MM.1S (cell line): Measurements from ENCODE around the gene B4GALT7.

Source experiments
- DNase-seq: peaks from one replicate; pipeline ENCODE4 v3.0.0-alpha.2; 2015
- H2AFZ ChIP-seq: fragments of 300-600 bp; sonication (generic); 2 replicates; pipeline ENCODE4 v1.6.0; 2016; ENCODE audit warnings: antibody characterized with exemption, low read length
- H3F3A ChIP-seq: fragments of 300-600 bp; sonication (generic); 2 replicates; pipeline ENCODE4 v1.6.1; 2016; ENCODE audit warnings: mild to moderate bottlenecking, antibody characterized with exemption, low read length, moderate library complexity, mixed read lengths; ENCODE audit not compliant: insufficient read depth
- H3K27ac ChIP-seq: fragments of 300-600 bp; sonication (generic); 2 replicates; pipeline ENCODE4 v1.5.1; 2016; ENCODE audit warnings: mild to moderate bottlenecking, low read length
- H3K27me3 ChIP-seq: fragments of 300-600 bp; sonication (generic); replicated peaks from 2 replicates; pipeline ENCODE4 v1.6.0; 2016; ENCODE audit warnings: low read length; ENCODE audit not compliant: insufficient read depth
- H3K36me3 ChIP-seq: fragments of 300-600 bp; sonication (generic); replicated peaks from 2 replicates; pipeline ENCODE4 v1.6.1; 2016; ENCODE audit warnings: mild to moderate bottlenecking, low read length, mixed read lengths; ENCODE audit not compliant: insufficient read depth
- H3K4me1 ChIP-seq: fragments of 300-600 bp; sonication (generic); 2 replicates; pipeline ENCODE4 v1.6.1; 2016; ENCODE audit warnings: low read length, mixed read lengths
- H3K4me2 ChIP-seq: fragments of 300-600 bp; sonication (generic); 2 replicates; pipeline ENCODE4 v1.6.0; 2016; ENCODE audit warnings: low read depth, low read length
- H3K4me3 ChIP-seq: fragments of 300-600 bp; sonication (generic); 2 replicates; pipeline ENCODE4 v1.5.1; 2016; ENCODE audit warnings: low read length, mixed read lengths
- H3K79me2 ChIP-seq: fragments of 300-600 bp; sonication (generic); 2 replicates; pipeline ENCODE4 v1.6.1; 2016; ENCODE audit warnings: mixed run types, low read length, mixed read lengths
- H3K9ac ChIP-seq: fragments of 300-600 bp; sonication (generic); 2 replicates; pipeline ENCODE4 v1.6.1; 2016; ENCODE audit warnings: low read length, mixed read lengths
- H3K9me2 ChIP-seq: fragments of 300-600 bp; sonication (generic); replicated peaks from 2 replicates; pipeline ENCODE4 v1.6.1; 2016; ENCODE audit warnings: mild to moderate bottlenecking, low read length, mixed read lengths; ENCODE audit not compliant: insufficient read depth
- H3K9me3 ChIP-seq: fragments of 300-600 bp; sonication (generic); replicated peaks from 2 replicates; pipeline ENCODE4 v1.6.1; 2016; ENCODE audit warnings: mild to moderate bottlenecking, low read length, mixed read lengths; ENCODE audit not compliant: insufficient read depth
- H4K20me1 ChIP-seq: fragments of 300-600 bp; sonication (generic); 2 replicates; pipeline ENCODE4 v1.6.1; 2016; ENCODE audit warnings: mild to moderate bottlenecking, low read length, moderate library complexity, mixed read lengths; ENCODE audit not compliant: insufficient read depth
- EZH2 ChIP-seq: fragments of 300-600 bp; sonication (generic); optimal IDR thresholded peaks from 2 replicates; pipeline ENCODE3; 2017; ENCODE audit warnings: low read depth, mild to moderate bottlenecking, antibody characterized with exemption, low read length, mixed read lengths
- EZH2phosphoT487 ChIP-seq: fragments of 300-600 bp; sonication (generic); IDR thresholded peaks from 2 replicates; pipeline ENCODE4 v1.6.1; 2018; ENCODE audit warnings: antibody characterized with exemption, low read length
- TF ChIP-seq, protein P1 (sequence below): fragments of 300-600 bp; sonication (generic); IDR thresholded peaks from 2 replicates; pipeline ENCODE4 v1.5.1; 2016; ENCODE audit warnings: antibody characterized with exemption, low read length, mixed read lengths

B4GALT7 gene

DNA sequence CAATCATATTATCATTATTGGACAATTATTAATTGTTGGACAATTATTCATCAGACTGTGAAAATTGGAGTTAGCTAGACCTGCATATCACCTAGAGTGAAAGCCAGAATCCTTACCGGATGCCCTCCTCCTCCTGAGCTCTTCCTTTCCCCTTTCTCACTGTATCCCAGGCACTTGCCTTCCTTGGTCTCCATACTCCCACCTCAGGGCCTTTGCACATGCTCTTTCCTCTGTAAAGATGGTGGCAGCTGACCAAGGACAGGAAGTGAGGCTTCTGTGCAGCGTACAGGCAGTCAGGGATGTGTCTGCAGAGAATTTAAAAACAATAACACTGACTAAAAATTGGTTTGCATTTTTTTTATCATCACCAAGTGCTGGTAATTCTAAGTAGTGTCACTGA is 30.0 kb upstream of the B4GALT7 start:
- H3K4me3 ChIP-seq, result no peak overlapping the region
- no peaks in the 10 kb centered on the region for H3K9me2 ChIP-seq
- peaks cover 13% of the 10 kb centered on the region for H3K27me3 ChIP-seq
- H3K4me1 ChIP-seq, result no peaks in the 10 kb centered on the region
- no peak overlapping the region for H3K9ac ChIP-seq
- H3K27ac ChIP-seq, result no peak overlapping the region
- H3K9me3 ChIP-seq, result no peaks in the 10 kb centered on the region
- no peak for DNase-seq
- H4K20me1 ChIP-seq, result no peaks in the 10 kb centered on the region
- H3K4me2 ChIP-seq, result no peak overlapping the region
- no peak overlapping the region for H2AFZ ChIP-seq
- H3K36me3 ChIP-seq, result no peaks in the 10 kb centered on the region
- H3K79me2 ChIP-seq, result no peaks in the 10 kb centered on the region
- TF ChIP-seq EZH2, result no peak
- H3F3A ChIP-seq, result no peaks in the 10 kb centered on the region

DNA sequence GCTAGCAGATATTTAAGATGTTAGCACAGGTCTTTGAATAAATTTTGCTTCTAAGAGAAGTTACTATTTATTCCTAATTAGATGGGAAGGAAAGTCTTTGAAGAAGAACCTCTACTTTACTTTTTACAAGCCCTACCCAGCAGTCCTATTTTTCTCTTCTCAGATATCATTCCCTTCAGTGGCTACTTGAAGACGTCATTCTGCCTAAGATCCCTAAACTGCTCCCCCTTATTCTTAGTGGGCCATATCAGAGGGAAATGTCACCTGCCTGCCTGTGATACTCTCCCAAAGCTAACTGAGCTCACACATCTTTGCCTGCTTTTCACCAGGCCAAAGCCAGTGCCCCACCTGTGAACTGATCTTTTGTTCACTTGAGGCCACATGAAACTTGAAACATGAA is 24.4 kb upstream of the B4GALT7 start:
- no peak overlapping the region for H3K9ac ChIP-seq
- TF ChIP-seq EZH2phosphoT487 (no peak), EZH2 (no peak)
- TF ChIP-seq, protein P1, sequence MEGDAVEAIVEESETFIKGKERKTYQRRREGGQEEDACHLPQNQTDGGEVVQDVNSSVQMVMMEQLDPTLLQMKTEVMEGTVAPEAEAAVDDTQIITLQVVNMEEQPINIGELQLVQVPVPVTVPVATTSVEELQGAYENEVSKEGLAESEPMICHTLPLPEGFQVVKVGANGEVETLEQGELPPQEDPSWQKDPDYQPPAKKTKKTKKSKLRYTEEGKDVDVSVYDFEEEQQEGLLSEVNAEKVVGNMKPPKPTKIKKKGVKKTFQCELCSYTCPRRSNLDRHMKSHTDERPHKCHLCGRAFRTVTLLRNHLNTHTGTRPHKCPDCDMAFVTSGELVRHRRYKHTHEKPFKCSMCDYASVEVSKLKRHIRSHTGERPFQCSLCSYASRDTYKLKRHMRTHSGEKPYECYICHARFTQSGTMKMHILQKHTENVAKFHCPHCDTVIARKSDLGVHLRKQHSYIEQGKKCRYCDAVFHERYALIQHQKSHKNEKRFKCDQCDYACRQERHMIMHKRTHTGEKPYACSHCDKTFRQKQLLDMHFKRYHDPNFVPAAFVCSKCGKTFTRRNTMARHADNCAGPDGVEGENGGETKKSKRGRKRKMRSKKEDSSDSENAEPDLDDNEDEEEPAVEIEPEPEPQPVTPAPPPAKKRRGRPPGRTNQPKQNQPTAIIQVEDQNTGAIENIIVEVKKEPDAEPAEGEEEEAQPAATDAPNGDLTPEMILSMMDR, result no peak
- no peaks in the 10 kb centered on the region for H3K36me3 ChIP-seq
- no peaks in the 10 kb centered on the region for H4K20me1 ChIP-seq
- no peak overlapping the region for H3K4me2 ChIP-seq
- H3K9me2 ChIP-seq, result no peaks in the 10 kb centered on the region
- no peaks in the 10 kb centered on the region for H3K4me1 ChIP-seq
- no peak overlapping the region for H3K27ac ChIP-seq
- H3K27me3 ChIP-seq, result peaks cover 25% of the 10 kb centered on the region
- no peak for DNase-seq
- no peaks in the 10 kb centered on the region for H3K9me3 ChIP-seq
- no peaks in the 10 kb centered on the region for H3K79me2 ChIP-seq
- H3F3A ChIP-seq, result no peaks in the 10 kb centered on the region
- H3K4me3 ChIP-seq, result no peak overlapping the region
- H2AFZ ChIP-seq, result no peak overlapping the region

DNA sequence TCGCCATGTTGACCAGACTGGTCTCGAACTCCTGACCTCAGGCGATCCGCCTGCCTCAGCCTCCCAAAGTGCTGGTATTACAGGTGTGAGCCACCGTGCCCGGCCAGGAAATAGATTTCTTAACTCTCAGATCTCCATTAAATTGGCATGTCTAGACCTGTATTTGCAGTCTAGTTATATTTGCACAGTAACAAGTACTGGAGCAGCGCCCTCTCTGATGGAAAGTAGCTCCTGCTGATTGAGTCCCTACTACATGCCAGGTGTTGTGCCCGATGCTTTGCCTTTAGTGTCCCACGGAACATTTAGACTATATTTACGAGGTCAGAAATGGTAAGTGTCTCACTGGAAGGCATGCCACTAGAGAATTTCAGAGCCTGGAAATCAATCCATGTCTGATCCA is 23.8 kb upstream of the B4GALT7 start:
- H3K27me3 ChIP-seq, result peaks cover 25% of the 10 kb centered on the region
- H3K79me2 ChIP-seq, result no peaks in the 10 kb centered on the region
- no peak overlapping the region for H3K9ac ChIP-seq
- no peaks in the 10 kb centered on the region for H3K9me2 ChIP-seq
- H3K36me3 ChIP-seq, result no peaks in the 10 kb centered on the region
- H3K27ac ChIP-seq, result no peak overlapping the region
- H3F3A ChIP-seq, result no peaks in the 10 kb centered on the region
- H4K20me1 ChIP-seq, result no peaks in the 10 kb centered on the region
- H2AFZ ChIP-seq, result no peak overlapping the region
- TF ChIP-seq EZH2 (no peak), EZH2phosphoT487 (no peak)
- TF ChIP-seq, protein P1, result no peak
- H3K4me1 ChIP-seq, result no peaks in the 10 kb centered on the region
- no peak overlapping the region for H3K4me3 ChIP-seq
- H3K4me2 ChIP-seq, result no peak overlapping the region
- no peaks in the 10 kb centered on the region for H3K9me3 ChIP-seq
- DNase-seq, result no peak

DNA sequence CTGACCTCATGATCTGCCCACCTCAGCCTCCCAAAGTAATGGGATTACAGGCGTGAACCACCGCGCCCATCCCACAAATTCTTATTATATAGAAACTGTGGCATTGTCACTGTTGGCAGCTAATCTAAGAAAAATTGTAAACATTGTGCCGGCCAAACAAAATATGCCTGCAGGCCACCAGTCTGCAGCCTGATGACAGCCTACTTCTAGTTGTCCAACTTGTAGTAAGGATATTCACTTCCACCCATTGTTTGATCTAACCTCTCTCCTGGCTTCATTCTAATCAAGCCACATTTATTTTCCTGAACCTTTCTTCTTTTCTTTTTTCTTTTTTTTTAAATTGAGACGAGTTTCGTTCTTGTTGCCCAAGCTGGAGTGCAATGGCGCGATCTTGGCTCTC is 21.6 kb upstream of the B4GALT7 start:
- no peaks in the 10 kb centered on the region for H3K79me2 ChIP-seq
- H3K4me3 ChIP-seq, result no peak overlapping the region
- no peaks in the 10 kb centered on the region for H4K20me1 ChIP-seq
- H3K9me2 ChIP-seq, result no peaks in the 10 kb centered on the region
- DNase-seq, result no peak
- no peaks in the 10 kb centered on the region for H3K9me3 ChIP-seq
- TF ChIP-seq, protein P1, result no peak
- no peak for TF ChIP-seq EZH2phosphoT487
- no peak for TF ChIP-seq EZH2
- no peak overlapping the region for H3K9ac ChIP-seq
- no peaks in the 10 kb centered on the region for H3K4me1 ChIP-seq
- peaks cover 30% of the 10 kb centered on the region for H3K27me3 ChIP-seq
- no peaks in the 10 kb centered on the region for H3F3A ChIP-seq
- no peak overlapping the region for H3K27ac ChIP-seq
- H3K4me2 ChIP-seq, result no peak overlapping the region
- H3K36me3 ChIP-seq, result no peaks in the 10 kb centered on the region
- H2AFZ ChIP-seq, result no peak overlapping the region
